Breast epithelium (tissue), 3 donors: ENCODE results near the gene ZCCHC12.

Source experiments
- POLR2A ChIP-seq: fragments of 450-650 bp; IDR thresholded peaks from one replicate; pipeline ENCODE4 v1.6.1; 2016; ENCODE audit warnings: antibody characterized with exemption, mild to moderate bottlenecking, moderate library complexity
- POLR2AphosphoS5 ChIP-seq, 3 donors: sonication (generic); formaldehyde crosslinking; IDR thresholded peaks; one replicate each; pipeline ENCODE4 v1.6.1; 2017; ENCODE audit warnings: antibody characterized with exemption in 3 of 3
- TF ChIP-seq, protein P1 (sequence below), 3 donors: fragments of 450-650 bp; IDR thresholded peaks; one replicate each; pipeline ENCODE4 v1.5.1; 2016 to 2017; ENCODE audit warnings: antibody characterized with exemption in 3 of 3, mild to moderate bottlenecking in 3 of 3, moderate library complexity in 3 of 3

GRCh38 chrX:118823263-118824172 lies at the start of gene ZCCHC12:
- TF ChIP-seq, protein P1, sequence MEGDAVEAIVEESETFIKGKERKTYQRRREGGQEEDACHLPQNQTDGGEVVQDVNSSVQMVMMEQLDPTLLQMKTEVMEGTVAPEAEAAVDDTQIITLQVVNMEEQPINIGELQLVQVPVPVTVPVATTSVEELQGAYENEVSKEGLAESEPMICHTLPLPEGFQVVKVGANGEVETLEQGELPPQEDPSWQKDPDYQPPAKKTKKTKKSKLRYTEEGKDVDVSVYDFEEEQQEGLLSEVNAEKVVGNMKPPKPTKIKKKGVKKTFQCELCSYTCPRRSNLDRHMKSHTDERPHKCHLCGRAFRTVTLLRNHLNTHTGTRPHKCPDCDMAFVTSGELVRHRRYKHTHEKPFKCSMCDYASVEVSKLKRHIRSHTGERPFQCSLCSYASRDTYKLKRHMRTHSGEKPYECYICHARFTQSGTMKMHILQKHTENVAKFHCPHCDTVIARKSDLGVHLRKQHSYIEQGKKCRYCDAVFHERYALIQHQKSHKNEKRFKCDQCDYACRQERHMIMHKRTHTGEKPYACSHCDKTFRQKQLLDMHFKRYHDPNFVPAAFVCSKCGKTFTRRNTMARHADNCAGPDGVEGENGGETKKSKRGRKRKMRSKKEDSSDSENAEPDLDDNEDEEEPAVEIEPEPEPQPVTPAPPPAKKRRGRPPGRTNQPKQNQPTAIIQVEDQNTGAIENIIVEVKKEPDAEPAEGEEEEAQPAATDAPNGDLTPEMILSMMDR (IDR thresholded peaks at IDR 0.05), result no peak
- TF ChIP-seq POLR2A, result no peak
- TF ChIP-seq POLR2AphosphoS5 (IDR thresholded peaks at IDR 0.05), result no peak
